Posterior cingulate gyrus (tissue), 11 donors: ENCODE measurements around the gene FAM53A.

Experiments used
- DNase-seq, 10 donors: peaks; one replicate each; pipeline versions ENCODE4 v3.0.0 to v3.0.0-alpha.2; 2020 to 2021; ENCODE audit warnings: mixed read lengths in 3 of 10
- intact Hi-C: fragments of 100-400 bp; cut with DNase I; formaldehyde crosslinking; loops from one replicate; pipeline ENCODE4 v1.15.1; 2023

The FAM53A gene

GRCh38 chr4:1666391-1666790 is 17.7 kb downstream of the FAM53A start:
- intact Hi-C loops = no loop called here
- no peak for DNase-seq

GRCh38 chr4:1664141-1664540 is 20.0 kb downstream of the FAM53A start:
- intact Hi-C loops = no loop called here
- DNase-seq = no peak

GRCh38 chr4:1663549-1663948 is 20.6 kb downstream of the FAM53A start:
- DNase-seq = no peak

GRCh38 chr4:1661695-1662094 is 22.4 kb downstream of the FAM53A start:
- no peak for DNase-seq
- intact Hi-C loops = no loop called here

More at GRCh38 chr4:1663549-1663948, 20.6 kb downstream of the FAM53A start:
- intact Hi-C loops = no loop called here

GRCh38 chr4:1660948-1661677 is 23.0 kb downstream of the FAM53A start:
- intact Hi-C loops = no loop called here
- no peak for DNase-seq

GRCh38 chr4:1659104-1660043 is 24.7 kb downstream of the FAM53A start:
- intact Hi-C loops = no loop called here
- DNase-seq = no peak

- DNase-seq = no peak
- intact Hi-C loops = no loop called here
These were observed 25.5 kb downstream of the FAM53A start for GRCh38 chr4:1658581-1658980.

GRCh38 chr4:1658146-1658545 is 26.0 kb downstream of the FAM53A start:
- intact Hi-C loops = no loop called here
- no peak for DNase-seq

- intact Hi-C loops = no loop called here
- DNase-seq = no peak
These were observed 27.1 kb downstream of the FAM53A start for GRCh38 chr4:1656986-1657385.

- intact Hi-C loops = no loop called here
- DNase-seq = no peak
These were observed 28.0 kb downstream of the FAM53A start for GRCh38 chr4:1656132-1656531.

GRCh38 chr4:1655676-1656075 is 28.4 kb downstream of the FAM53A start:
- intact Hi-C loops = no loop called here
- no peak for DNase-seq

GRCh38 chr4:1655081-1655480 is 29.0 kb downstream of the FAM53A start:
- intact Hi-C loops = no loop called here
- no peak for DNase-seq

- DNase-seq = no peak
- intact Hi-C loops = no loop called here
These were observed 29.7 kb downstream of the FAM53A start for GRCh38 chr4:1654216-1654955.

GRCh38 chr4:1653776-1654175 is 30.3 kb downstream of the FAM53A start:
- intact Hi-C loops = no loop called here
- no peak for DNase-seq

GRCh38 chr4:1652088-1652487 is 32.0 kb downstream of the FAM53A start:
- DNase-seq = no peak
- intact Hi-C loops = no loop called here

GRCh38 chr4:1651609-1652008 is 32.5 kb downstream of the FAM53A start:
- intact Hi-C loops = no loop called here
- DNase-seq = no peak

GRCh38 chr4:1648962-1649361 is 35.2 kb downstream of the FAM53A start:
- no peak for DNase-seq
- intact Hi-C loops = no loop called here

GRCh38 chr4:1647432-1647831 is 36.7 kb downstream of the FAM53A start:
- DNase-seq = peak in 1 of 10 donors; percentile 87
- intact Hi-C loops = no loop called here

GRCh38 chr4:1646690-1647089 is 37.4 kb downstream of the FAM53A start:
- intact Hi-C loops = no loop called here
- no peak for DNase-seq

- DNase-seq = peak; percentile 64 to 97 (median 80)
- intact Hi-C loops = no loop called here
These were observed 39.0 kb downstream of the FAM53A start for GRCh38 chr4:1644891-1645657.
